Osteocyte (in vitro differentiated cells): ENCODE measurements around the gene TMEM167A. TPM values are rescaled to one million over a fixed set of nuclear protein-coding genes. Genes with fewer than 3 reads are reported as not detected.

Experiments
- DNase-seq: peaks from one replicate; pipeline ENCODE4 v3.0.0; 2021; ENCODE audit warnings: mixed read lengths; ENCODE audit not compliant: unreplicated experiment; ENCODE audit errors: extremely low spot score
- H3K27ac Mint-ChIP-seq: one replicate; pipeline ENCODE4 v1.8.0; 2021; ENCODE audit warnings: mild to moderate bottlenecking, mixed read lengths; ENCODE audit not compliant: unreplicated experiment
- H3K27me3 Mint-ChIP-seq: one replicate; pipeline ENCODE4 v1.8.0; 2021; ENCODE audit warnings: mixed read lengths; ENCODE audit not compliant: unreplicated experiment
- H3K36me3 Mint-ChIP-seq: one replicate; pipeline ENCODE4 v1.8.0; 2021; ENCODE audit warnings: mixed read lengths; ENCODE audit not compliant: unreplicated experiment
- H3K4me1 Mint-ChIP-seq: one replicate; pipeline ENCODE4 v1.8.0; 2021; ENCODE audit warnings: mixed read lengths; ENCODE audit not compliant: unreplicated experiment
- H3K4me3 Mint-ChIP-seq: one replicate; pipeline ENCODE4 v1.8.0; 2021; ENCODE audit warnings: mild to moderate bottlenecking, moderate library complexity, mixed read lengths; ENCODE audit not compliant: unreplicated experiment
- H3K9me3 Mint-ChIP-seq: one replicate; pipeline ENCODE4 v1.8.0; 2021; ENCODE audit warnings: mixed read lengths; ENCODE audit not compliant: unreplicated experiment
- CTCF ChIP-seq: fragments of 200-600 bp; sonication (generic); IDR thresholded peaks from 2 replicates; pipeline ENCODE4 v1.5.0; 2021; ENCODE audit warnings: antibody characterized with exemption, mild to moderate bottlenecking, moderate library complexity
- total RNA-seq: library from RNA; stranded (reverse); gene quantifications from 2 replicates; pipeline ENCODE4 v1.2.1, GENCODE V29; 2021

Gene TMEM167A
- total RNA-seq, 1 donor from 2014 or later, result 70.9 TPM

- H3K36me3 Mint-ChIP-seq, result peaks cover 8% of the 10 kb centered on the region
- H3K4me3 Mint-ChIP-seq, result no peak overlapping the region
- no peak for DNase-seq
- no peak overlapping the region for H3K27ac Mint-ChIP-seq
- no peaks in the 10 kb centered on the region for H3K27me3 Mint-ChIP-seq
- TF ChIP-seq CTCF, result no peak
- peaks cover 7% of the 10 kb centered on the region for H3K9me3 Mint-ChIP-seq
- H3K4me1 Mint-ChIP-seq, result no peaks in the 10 kb centered on the region
These were observed 41.3 kb upstream of the TMEM167A start for GRCh38 chr5:83118471-83118870.

- no peak for TF ChIP-seq CTCF
- no peak for DNase-seq
- Mint-ChIP-seq H3K4me3 (no peak overlapping the region), H3K27me3 (no peaks in the 10 kb centered on the region), H3K27ac (no peak overlapping the region), H3K9me3 (peaks cover 10% of the 10 kb centered on the region), H3K4me1 (no peaks in the 10 kb centered on the region), H3K36me3 (peaks cover 14% of the 10 kb centered on the region)
These were observed 38.6 kb upstream of the TMEM167A start for GRCh38 chr5:83115816-83116215.

GRCh38 chr5:83109380-83109779 is 32.2 kb upstream of the TMEM167A start:
- Mint-ChIP-seq H3K27ac (no peak overlapping the region), H3K9me3 (peaks cover 5% of the 10 kb centered on the region), H3K36me3 (peaks cover 6% of the 10 kb centered on the region), H3K4me1 (no peaks in the 10 kb centered on the region), H3K4me3 (no peak overlapping the region), H3K27me3 (no peaks in the 10 kb centered on the region)
- TF ChIP-seq CTCF, result no peak
- DNase-seq, result no peak

GRCh38 chr5:83107692-83108420 is 30.7 kb upstream of the TMEM167A start:
- no peak for DNase-seq
- Mint-ChIP-seq H3K27ac (no peak overlapping the region), H3K4me3 (no peak overlapping the region), H3K27me3 (no peaks in the 10 kb centered on the region), H3K36me3 (peaks cover 6% of the 10 kb centered on the region), H3K4me1 (no peaks in the 10 kb centered on the region), H3K9me3 (peaks cover 5% of the 10 kb centered on the region)
- no peak for TF ChIP-seq CTCF

- no peaks in the 10 kb centered on the region for H3K27me3 Mint-ChIP-seq
- no peak overlapping the region for H3K4me3 Mint-ChIP-seq
- DNase-seq, result no peak
- H3K36me3 Mint-ChIP-seq, result no peaks in the 10 kb centered on the region
- no peak overlapping the region for H3K27ac Mint-ChIP-seq
- no peaks in the 10 kb centered on the region for H3K9me3 Mint-ChIP-seq
- no peak for TF ChIP-seq CTCF
- H3K4me1 Mint-ChIP-seq, result no peaks in the 10 kb centered on the region
These were observed 26.8 kb upstream of the TMEM167A start for GRCh38 chr5:83104021-83104420.
